HEK293 (cell line): Measurements from ENCODE around the gene ARHGEF5.
"Not testable (repeated sequence)": the region's sequence is repeated elsewhere in the genome, so short reads cannot be mapped to it uniquely, and the experiment has no call there.

Experiments used
- BCL6B ChIP-seq: fragments of 450-650 bp; formaldehyde crosslinking; IDR thresholded peaks from 2 replicates; pipeline ENCODE4 v1.5.1; 2017; ENCODE audit warnings: missing biosample characterization, missing genetic modification characterization
- CTCF ChIP-seq: fragments of 450-650 bp; formaldehyde crosslinking; IDR thresholded peaks from 2 replicates; pipeline ENCODE4 v1.5.1; 2016; ENCODE audit warnings: missing biosample characterization, missing genetic modification characterization
- ELK4 ChIP-seq: IDR thresholded peaks from 2 replicates; pipeline ENCODE4 v1.6.1; 2011; ENCODE audit warnings: mild to moderate bottlenecking, low read depth, low read length, borderline replicate concordance
- MYNN ChIP-seq: fragments of 450-650 bp; formaldehyde crosslinking; IDR thresholded peaks from 2 replicates; pipeline ENCODE4 v1.5.1; 2016; ENCODE audit warnings: missing biosample characterization, missing genetic modification characterization, borderline replicate concordance
- ZBTB44 ChIP-seq: fragments of 450-650 bp; IDR thresholded peaks from 2 replicates; pipeline ENCODE4 v1.5.1; 2018; ENCODE audit warnings: missing biosample characterization, mild to moderate bottlenecking, missing genetic modification characterization
- ZNF155 ChIP-seq: fragments of 450-650 bp; formaldehyde crosslinking; IDR thresholded peaks from 2 replicates; pipeline ENCODE4 v1.5.1; 2016; ENCODE audit warnings: missing biosample characterization, missing genetic modification characterization
- ZNF26 ChIP-seq: fragments of 450-650 bp; formaldehyde crosslinking; IDR thresholded peaks from 2 replicates; pipeline ENCODE4 v1.5.1; 2016; ENCODE audit warnings: missing biosample characterization, missing genetic modification characterization
- ZNF426 ChIP-seq: fragments of 450-650 bp; formaldehyde crosslinking; IDR thresholded peaks from 2 replicates; pipeline ENCODE4 v1.5.1; 2017; ENCODE audit warnings: missing biosample characterization, missing genetic modification characterization, mild to moderate bottlenecking, inconsistent platforms, moderate library complexity
- ZNF600 ChIP-seq: fragments of 450-650 bp; formaldehyde crosslinking; IDR thresholded peaks from 2 replicates; pipeline ENCODE4 v1.5.1; 2016; ENCODE audit warnings: missing biosample characterization, missing genetic modification characterization
- ZNF624 ChIP-seq: fragments of 450-650 bp; formaldehyde crosslinking; IDR thresholded peaks from 2 replicates; pipeline ENCODE4 v1.5.1; 2017; ENCODE audit warnings: missing biosample characterization, missing genetic modification characterization

GRCh38 chr7:144362061-144362460 lies 6.9 kb downstream of the ARHGEF5 start:
- TF ChIP-seq ZNF26; BCL6B (tag by site-specific recombination); MYNN; CTCF (tag by site-specific recombination); ZBTB44; ZNF155; ZNF426 (tag by site-specific recombination); ZNF624 (tag by site-specific recombination); ZNF600 (tag by site-specific recombination); ELK4: not testable (repeated sequence)
